Activated CD8-positive, alpha-beta memory T cell treated with anti-CD3 and anti-CD28 coated beads, Interleukin-2, amount 50 U/mL, for 48 hours (primary cell): ENCODE results near the gene UBE2M.
"Not testable (repeated sequence)": the region's sequence is repeated elsewhere in the genome, so short reads cannot be mapped to it uniquely, and the experiment has no call there.

Experiments
- DNase-seq: peaks from one replicate; pipeline ENCODE4 v3.0.0-alpha.2; 2020

The UBE2M gene

GRCh38 chr19:58511353-58512208 is 46.8 kb downstream of the UBE2M start, which contains the start of gene SLC27A5:
Gene SLC27A5 (minus strand): TSS chr19:58511992. CDS start chr19:58511955, 37 bp downstream.
- DNase-seq = no peak

GRCh38 chr19:58510084-58510862 is 48.1 kb downstream of the UBE2M start:
- DNase-seq = no peak

- DNase-seq = no peak
These were observed 48.7 kb downstream of the UBE2M start for GRCh38 chr19:58509731-58510083.

DNA sequence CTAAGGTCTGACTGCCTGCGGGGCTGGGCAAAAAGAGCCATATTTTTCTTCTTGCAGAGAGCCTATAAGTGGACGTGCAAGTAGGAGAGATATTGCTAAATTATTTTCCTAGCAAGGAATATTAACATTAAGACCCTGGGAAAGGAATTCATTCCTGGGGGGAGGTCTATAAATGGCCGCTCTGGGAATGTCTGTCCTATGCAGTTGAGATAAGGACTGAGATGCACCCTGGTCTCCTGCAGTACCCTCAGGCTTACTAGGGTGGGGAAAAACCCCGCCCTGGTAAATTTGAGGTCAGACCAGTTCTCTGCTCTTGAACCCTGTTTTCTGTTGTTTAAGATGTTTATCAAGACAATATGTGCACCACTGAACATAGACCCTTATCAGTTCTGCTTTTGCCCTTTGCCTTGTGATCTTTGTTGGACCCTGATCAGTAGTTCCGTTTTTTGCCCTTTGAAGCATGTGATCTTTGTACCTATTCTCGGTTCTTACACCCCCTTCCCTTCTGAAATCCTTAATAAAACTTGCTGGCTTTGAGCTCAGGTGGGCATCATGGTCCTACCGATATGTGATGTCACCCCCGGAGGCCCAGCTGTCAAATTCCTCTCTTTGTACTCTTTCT is 50.7 kb downstream of the UBE2M start:
- DNase-seq = not testable (repeated sequence)
